ENCODE measurements around the gene CASD1. TPM values are rescaled to one million over a fixed set of nuclear protein-coding genes. Genes with fewer than 3 reads are reported as not detected.

The CASD1 gene
- total and polyA plus RNA-seq, 4 experiments from 2014 or later = 8.3 to 29.3 (median 21.1) TPM

DNA sequence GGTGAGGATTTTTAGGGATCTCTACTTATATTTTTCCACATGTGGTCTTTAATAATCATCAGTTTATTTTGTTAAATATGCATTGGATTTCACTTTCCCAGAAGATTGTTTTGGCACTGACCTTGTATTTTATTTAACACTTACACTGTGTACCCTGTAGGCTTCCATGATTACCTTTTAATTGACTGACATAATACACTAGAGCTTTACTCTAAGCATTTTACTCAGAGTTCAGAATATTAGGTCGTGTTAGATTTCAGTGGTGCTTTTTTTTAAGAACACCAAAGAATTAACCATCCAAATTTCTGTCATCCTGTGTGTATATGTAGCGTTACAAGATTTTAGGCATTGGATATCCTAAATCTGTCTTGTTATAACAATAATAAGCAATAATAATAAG is 23.1 kb downstream of the CASD1 start:
- Histone ChIP-seq H3K4me3 (ENCODE audit: low read length in 2 of 2) (no peak overlapping the region), H3K27ac (ENCODE audit: low read depth, low read length) (no peak overlapping the region), H3K36me3 (ENCODE audit: insufficient read depth, low read length) (peaks cover 9% of the 10 kb centered on the region), H3K9me3 (ENCODE audit: control insufficient read depth in 1 of 2, low read length in 2 of 2) (no peaks in the 10 kb centered on the region), H3K4me1 (ENCODE audit: insufficient read depth, low read length) (no peaks in the 10 kb centered on the region), H3K27me3 (ENCODE audit: insufficient read depth, low read length) (no peaks in the 10 kb centered on the region)
- Mint-ChIP-seq H3K9me3 (no peaks in the 10 kb centered on the region), H3K4me3 (no peak overlapping the region), H3K27ac (no peak overlapping the region), H3K36me3 (peaks cover 35 to 49% of the 10 kb centered on the region in 2 donors), H3K4me1 (no peaks in the 10 kb centered on the region), H3K27me3 (no peaks in the 10 kb centered on the region)
- no peak for DNase-seq
- ChIA-PET CTCF (ENCODE audit: partially characterized antibody) (no interaction called here), POLR2A (ENCODE audit: partially characterized antibody) (no interaction called here)
- intact Hi-C loops (cut with micrococcal nuclease) = no loop called here

DNA sequence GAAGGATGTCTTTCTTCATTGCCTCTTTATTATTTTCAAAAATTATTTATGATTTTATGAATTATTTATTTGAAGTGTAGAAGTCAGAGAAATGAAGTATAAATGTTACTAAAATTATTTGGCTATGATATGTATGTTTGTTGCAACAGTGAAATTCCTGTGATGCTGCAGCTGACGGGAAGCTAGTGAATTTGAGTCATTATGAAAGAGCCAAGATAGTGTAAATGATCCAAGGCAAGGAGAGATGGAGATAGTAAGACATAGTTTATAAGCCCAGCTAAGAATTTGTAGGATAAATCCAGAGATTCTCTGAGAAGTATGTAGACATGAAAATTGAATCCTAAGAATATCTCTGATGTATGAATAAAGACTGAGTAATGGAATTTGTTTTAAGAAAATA is 30.8 kb downstream of the CASD1 start:
- Mint-ChIP-seq H3K36me3 (peaks cover 34 to 42% of the 10 kb centered on the region in 2 donors), H3K27me3 (no peaks in the 10 kb centered on the region), H3K4me1 (no peaks in the 10 kb centered on the region), H3K4me3 (no peak overlapping the region), H3K9me3 (no peaks in the 10 kb centered on the region), H3K27ac (no peak overlapping the region)
- no peak overlapping the region for H3K4me3 ChIP-seq (ENCODE audit: low read length in 2 of 2)
- H3K9me3 ChIP-seq (ENCODE audit: control insufficient read depth in 1 of 2, low read length in 2 of 2) = no peaks in the 10 kb centered on the region
- H3K27me3 ChIP-seq (ENCODE audit: insufficient read depth, low read length) = no peaks in the 10 kb centered on the region
- CTCF ChIA-PET (ENCODE audit: partially characterized antibody) = no interaction called here
- no peaks in the 10 kb centered on the region for H3K36me3 ChIP-seq (ENCODE audit: insufficient read depth, low read length)
- intact Hi-C loops (cut with micrococcal nuclease) = no loop called here
- H3K4me1 ChIP-seq (ENCODE audit: insufficient read depth, low read length) = no peaks in the 10 kb centered on the region
- H3K27ac ChIP-seq (ENCODE audit: low read depth, low read length) = no peak overlapping the region
- DNase-seq = no peak
- POLR2A ChIA-PET (ENCODE audit: partially characterized antibody) = no interaction called here

DNA sequence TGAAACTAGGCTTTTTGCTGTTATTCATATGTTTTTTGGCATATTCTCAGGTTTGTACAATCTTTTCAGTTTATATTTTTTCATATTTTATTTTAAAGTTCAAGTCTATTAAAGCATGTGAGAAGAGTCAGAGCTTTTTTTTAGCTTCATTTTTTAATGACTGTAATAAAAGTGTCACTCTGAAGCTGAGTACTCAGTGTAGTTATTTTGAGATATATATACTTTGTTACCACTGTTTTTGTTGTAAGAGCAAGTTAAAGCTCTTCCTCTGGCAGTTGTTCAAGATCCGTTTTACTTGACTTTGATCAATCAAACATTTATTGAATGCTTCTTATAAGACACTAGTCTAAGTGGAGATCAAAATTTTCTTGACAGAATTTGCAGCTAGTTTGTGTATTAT is 37.5 kb downstream of the CASD1 start:
- no peak for DNase-seq
- Mint-ChIP-seq H3K4me3 (no peak overlapping the region), H3K36me3 (peaks cover 32 to 35% of the 10 kb centered on the region in 2 donors), H3K9me3 (no peaks in the 10 kb centered on the region), H3K27ac (no peak overlapping the region), H3K4me1 (no peaks in the 10 kb centered on the region), H3K27me3 (no peaks in the 10 kb centered on the region)
- Histone ChIP-seq H3K9me3 (ENCODE audit: control insufficient read depth in 1 of 2, low read length in 2 of 2) (no peaks in the 10 kb centered on the region), H3K4me1 (ENCODE audit: insufficient read depth, low read length) (no peaks in the 10 kb centered on the region), H3K27ac (ENCODE audit: low read depth, low read length) (no peak overlapping the region), H3K36me3 (ENCODE audit: insufficient read depth, low read length) (no peaks in the 10 kb centered on the region), H3K27me3 (ENCODE audit: insufficient read depth, low read length) (no peaks in the 10 kb centered on the region), H3K4me3 (ENCODE audit: low read length in 2 of 2) (no peak overlapping the region)
- intact Hi-C loops (cut with micrococcal nuclease) = no loop called here
- ChIA-PET POLR2A (ENCODE audit: partially characterized antibody) (interaction anchor here (0.6 kb wide), 1 partner anchor 34 kb away, joined by 4 read pairs; no protein-coding TSS in a partner anchor), CTCF (ENCODE audit: partially characterized antibody) (no interaction called here)

DNA sequence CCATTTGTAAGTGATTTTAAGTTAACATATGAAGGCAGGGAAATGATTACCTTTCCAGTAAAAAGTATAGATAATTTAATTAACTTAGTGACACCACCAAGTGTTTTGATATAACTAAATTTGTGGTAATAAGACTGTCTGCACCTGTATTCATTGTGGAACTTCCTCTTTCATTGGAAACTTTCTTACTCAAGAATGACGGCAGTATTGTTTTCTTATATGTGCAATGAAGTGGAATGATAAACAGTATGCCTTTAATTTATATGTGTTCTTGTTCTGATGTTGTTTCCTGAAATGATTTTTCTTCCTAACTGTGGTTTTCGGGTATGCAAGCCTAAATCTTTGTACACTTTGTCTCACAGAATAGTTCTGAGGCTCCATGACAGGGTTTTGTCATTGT is 46.4 kb downstream of the CASD1 start:
- no peaks in the 10 kb centered on the region for H3K9me3 Mint-ChIP-seq
- Histone ChIP-seq H3K36me3 (ENCODE audit: insufficient read depth, low read length) (peaks cover 4% of the 10 kb centered on the region), H3K4me3 (ENCODE audit: low read length in 2 of 2) (no peak overlapping the region), H3K27me3 (ENCODE audit: insufficient read depth, low read length) (no peaks in the 10 kb centered on the region), H3K9me3 (ENCODE audit: control insufficient read depth in 1 of 2, low read length in 2 of 2) (no peaks in the 10 kb centered on the region), H3K27ac (ENCODE audit: low read depth, low read length) (no peak overlapping the region), H3K4me1 (ENCODE audit: insufficient read depth, low read length) (no peaks in the 10 kb centered on the region)
- H3K27ac Mint-ChIP-seq = no peak overlapping the region
- ChIA-PET POLR2A (ENCODE audit: partially characterized antibody) (interaction anchor here (0.6 kb wide), 1 partner anchor 681 kb away, joined by 3 read pairs; no protein-coding TSS in a partner anchor), CTCF (ENCODE audit: partially characterized antibody) (no interaction called here)
- H3K4me1 Mint-ChIP-seq = no peaks in the 10 kb centered on the region
- no peaks in the 10 kb centered on the region for H3K27me3 Mint-ChIP-seq
- intact Hi-C loops (cut with micrococcal nuclease) = no loop called here
- no peak overlapping the region for H3K4me3 Mint-ChIP-seq
- H3K36me3 Mint-ChIP-seq = peaks cover 42 to 43% of the 10 kb centered on the region in 2 donors
- no peak for DNase-seq

DNA sequence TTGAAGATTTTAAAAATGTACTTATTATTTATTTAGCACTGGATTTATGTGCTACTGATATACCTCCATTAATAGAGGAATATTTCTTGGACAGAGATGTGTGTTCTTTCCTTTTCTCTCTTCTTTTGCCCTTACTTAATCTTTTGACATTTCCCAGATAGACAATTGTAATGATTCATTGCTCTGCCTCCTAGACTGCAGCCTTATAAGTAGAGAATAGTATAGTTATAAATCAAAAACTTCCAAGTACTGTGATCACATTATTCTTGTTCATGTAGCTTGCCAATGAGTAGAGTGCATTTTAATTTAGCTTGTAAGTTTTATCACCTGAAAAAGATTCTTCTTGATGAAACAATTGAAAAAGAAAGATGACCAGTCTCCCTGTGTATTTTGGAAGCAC is 47.6 kb downstream of the CASD1 start:
- Histone ChIP-seq H3K36me3 (ENCODE audit: insufficient read depth, low read length) (peaks cover 4% of the 10 kb centered on the region), H3K9me3 (ENCODE audit: control insufficient read depth in 1 of 2, low read length in 2 of 2) (no peaks in the 10 kb centered on the region), H3K27me3 (ENCODE audit: insufficient read depth, low read length) (no peaks in the 10 kb centered on the region), H3K27ac (ENCODE audit: low read depth, low read length) (no peak overlapping the region), H3K4me3 (ENCODE audit: low read length in 2 of 2) (no peak overlapping the region), H3K4me1 (ENCODE audit: insufficient read depth, low read length) (no peaks in the 10 kb centered on the region)
- Mint-ChIP-seq H3K36me3 (peaks cover 42 to 44% of the 10 kb centered on the region in 2 donors), H3K4me1 (no peaks in the 10 kb centered on the region), H3K4me3 (no peak overlapping the region), H3K9me3 (no peaks in the 10 kb centered on the region), H3K27ac (no peak overlapping the region), H3K27me3 (no peaks in the 10 kb centered on the region)
- CTCF ChIA-PET (ENCODE audit: partially characterized antibody) = no interaction called here
- POLR2A ChIA-PET (ENCODE audit: partially characterized antibody) = no interaction called here
- no peak for DNase-seq
- intact Hi-C loops (cut with micrococcal nuclease) = no loop called here

DNA sequence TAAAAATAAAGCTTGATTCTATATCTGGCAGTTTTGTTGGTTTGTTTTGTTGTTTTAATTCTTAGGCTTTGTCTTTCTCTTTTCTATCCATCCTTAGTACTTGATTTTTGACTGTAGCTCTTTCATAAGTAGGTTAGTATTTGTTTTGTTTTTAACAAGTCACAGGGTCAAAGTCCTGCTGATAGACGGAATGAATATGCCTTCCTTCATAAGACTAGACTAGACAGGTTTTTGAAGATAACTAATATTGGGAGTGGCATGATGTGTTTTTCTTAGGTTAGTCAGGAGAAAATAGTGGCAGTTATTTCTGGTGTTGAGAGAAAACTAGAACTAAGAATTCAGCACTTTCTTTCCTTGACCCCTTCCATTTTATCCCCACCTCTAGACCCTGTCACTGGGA is 50.4 kb downstream of the CASD1 start:
- Histone ChIP-seq H3K27me3 (ENCODE audit: insufficient read depth, low read length) (no peaks in the 10 kb centered on the region), H3K9me3 (ENCODE audit: control insufficient read depth in 1 of 2, low read length in 2 of 2) (no peaks in the 10 kb centered on the region), H3K27ac (ENCODE audit: low read depth, low read length) (no peak overlapping the region), H3K4me3 (ENCODE audit: low read length in 2 of 2) (no peak overlapping the region), H3K4me1 (ENCODE audit: insufficient read depth, low read length) (no peaks in the 10 kb centered on the region), H3K36me3 (ENCODE audit: insufficient read depth, low read length) (peaks cover 4% of the 10 kb centered on the region)
- intact Hi-C loops (cut with micrococcal nuclease) = no loop called here
- no peak overlapping the region for H3K27ac Mint-ChIP-seq
- ChIA-PET CTCF (ENCODE audit: partially characterized antibody) (no interaction called here), POLR2A (ENCODE audit: partially characterized antibody) (no interaction called here)
- H3K4me3 Mint-ChIP-seq = no peak overlapping the region
- no peaks in the 10 kb centered on the region for H3K4me1 Mint-ChIP-seq
- no peaks in the 10 kb centered on the region for H3K27me3 Mint-ChIP-seq
- peaks cover 34 to 52% of the 10 kb centered on the region in 2 donors for H3K36me3 Mint-ChIP-seq
- no peaks in the 10 kb centered on the region for H3K9me3 Mint-ChIP-seq
- DNase-seq = no peak

DNA sequence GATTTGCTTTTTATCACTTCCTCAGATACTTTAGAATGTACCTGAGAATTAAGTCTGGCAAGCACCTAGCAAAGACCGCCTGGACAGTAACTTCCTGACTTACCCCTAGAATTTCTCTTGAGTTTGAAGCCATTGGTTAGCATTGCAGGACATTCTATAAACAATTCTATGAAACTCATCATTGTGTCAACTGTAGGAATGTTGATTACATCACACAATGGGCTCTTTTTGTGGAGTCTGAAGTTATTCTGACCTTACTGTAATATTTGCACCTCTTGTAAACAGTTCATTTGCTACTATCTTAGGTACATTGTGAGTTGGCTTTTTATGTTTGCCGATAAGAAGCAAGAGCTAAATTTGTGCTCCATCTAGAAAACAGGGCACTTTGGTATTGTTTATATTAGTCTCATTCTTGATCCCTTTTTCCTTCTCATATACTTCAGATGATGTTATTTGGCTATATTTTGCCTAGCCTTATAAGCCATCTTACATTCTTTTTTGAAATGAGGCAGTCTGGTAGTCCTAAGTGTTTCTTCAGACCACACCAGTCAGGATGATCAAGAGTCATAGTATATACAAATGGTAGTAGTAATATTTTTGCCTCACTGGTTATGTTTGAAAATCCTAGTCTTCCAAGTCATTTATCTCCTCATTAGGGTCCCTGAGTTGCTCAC is 52.4 kb downstream of the CASD1 start:
- Histone ChIP-seq H3K4me3 (ENCODE audit: low read length in 2 of 2) (no peak overlapping the region), H3K36me3 (ENCODE audit: insufficient read depth, low read length) (no peaks in the 10 kb centered on the region), H3K27me3 (ENCODE audit: insufficient read depth, low read length) (no peaks in the 10 kb centered on the region), H3K4me1 (ENCODE audit: insufficient read depth, low read length) (no peaks in the 10 kb centered on the region), H3K27ac (ENCODE audit: low read depth, low read length) (no peak overlapping the region), H3K9me3 (ENCODE audit: control insufficient read depth in 1 of 2, low read length in 2 of 2) (no peaks in the 10 kb centered on the region)
- Mint-ChIP-seq H3K27me3 (no peaks in the 10 kb centered on the region), H3K27ac (no peak overlapping the region), H3K9me3 (no peaks in the 10 kb centered on the region), H3K4me1 (no peaks in the 10 kb centered on the region), H3K36me3 (peaks cover 18 to 54% of the 10 kb centered on the region in 2 donors), H3K4me3 (no peak overlapping the region)
- intact Hi-C loops (cut with micrococcal nuclease) = no loop called here
- DNase-seq = no peak
- POLR2A ChIA-PET (ENCODE audit: partially characterized antibody) = no interaction called here
- CTCF ChIA-PET (ENCODE audit: partially characterized antibody) = no interaction called here

DNA sequence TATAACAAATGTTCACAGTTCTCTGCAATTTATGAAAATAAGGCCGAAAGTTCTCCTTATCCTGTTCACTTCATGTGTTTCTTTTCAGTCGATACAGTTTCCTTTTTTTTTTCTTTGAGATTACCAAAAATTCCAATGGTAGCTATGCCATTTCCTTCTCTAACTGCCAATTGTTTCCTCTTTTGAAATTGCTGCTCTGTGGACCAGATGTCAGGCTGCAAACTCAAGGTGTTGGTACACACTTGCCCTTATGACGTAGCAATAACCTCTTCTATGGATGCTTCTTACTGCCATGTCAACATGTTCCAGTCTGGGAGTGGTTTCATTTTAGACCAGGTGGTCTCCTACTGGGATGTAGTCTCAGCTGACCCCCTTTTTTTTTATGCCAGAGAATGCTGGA is 52.9 kb downstream of the CASD1 start:
- no peaks in the 10 kb centered on the region for H3K9me3 Mint-ChIP-seq
- Histone ChIP-seq H3K4me3 (ENCODE audit: low read length in 2 of 2) (no peak overlapping the region), H3K9me3 (ENCODE audit: control insufficient read depth in 1 of 2, low read length in 2 of 2) (no peaks in the 10 kb centered on the region), H3K36me3 (ENCODE audit: insufficient read depth, low read length) (no peaks in the 10 kb centered on the region), H3K27me3 (ENCODE audit: insufficient read depth, low read length) (no peaks in the 10 kb centered on the region), H3K27ac (ENCODE audit: low read depth, low read length) (no peak overlapping the region), H3K4me1 (ENCODE audit: insufficient read depth, low read length) (no peaks in the 10 kb centered on the region)
- H3K4me3 Mint-ChIP-seq = no peak overlapping the region
- H3K4me1 Mint-ChIP-seq = no peaks in the 10 kb centered on the region
- H3K27ac Mint-ChIP-seq = no peak overlapping the region
- no peaks in the 10 kb centered on the region for H3K27me3 Mint-ChIP-seq
- ChIA-PET CTCF (ENCODE audit: partially characterized antibody) (no interaction called here), POLR2A (ENCODE audit: partially characterized antibody) (no interaction called here)
- DNase-seq = no peak
- intact Hi-C loops (cut with micrococcal nuclease) = no loop called here
- H3K36me3 Mint-ChIP-seq = peaks cover 12 to 55% of the 10 kb centered on the region in 2 donors
